NB4 (cell line): ENCODE measurements around the gene RNF169.

Experiments
- DNase-seq: peaks from one replicate; pipeline ENCODE4 v3.0.0; 2010; ENCODE audit warnings: low read depth
- H3K4me3 ChIP-seq: one replicate; pipeline ENCODE4 v1.5.1; 2011; ENCODE audit warnings: mild to moderate bottlenecking, low read depth, low read length, moderate library complexity
- CTCF ChIP-seq: IDR thresholded peaks from one replicate; pipeline ENCODE4 v1.5.1; 2012; ENCODE audit warnings: low read depth, low read length
- MAX ChIP-seq: IDR thresholded peaks from 2 replicates; pipeline ENCODE4 v1.6.1; 2011; ENCODE audit warnings: low read depth, low read length
- MYC ChIP-seq: IDR thresholded peaks from 2 replicates; pipeline ENCODE4 v1.6.1; 2011; ENCODE audit warnings: low read depth, low read length
- POLR2A ChIP-seq: IDR thresholded peaks from 2 replicates; pipeline ENCODE4 v1.6.1; 2011; ENCODE audit warnings: mild to moderate bottlenecking; ENCODE audit not compliant: insufficient read length; ENCODE audit errors: extremely low read depth

RNF169 gene

GRCh38 chr11:74748211-74749126 is at the start of gene RNF169:
TSS of gene RNF169 (plus strand) at chr11:74748849. CDS start at chr11:74748881, 32 bp downstream.
- peak within 1 kb of the TSS; percentile 68 for H3K4me3 ChIP-seq
- TF ChIP-seq MAX, result no peak
- TF ChIP-seq POLR2A, result peak; percentile 85
- DNase-seq, result peak; percentile 98

GRCh38 chr11:74699615-74700396 is 48.8 kb upstream of the RNF169 start:
- no peak for DNase-seq
- TF ChIP-seq POLR2A (no peak), CTCF (no peak), MAX (no peak), MYC (no peak)
- H3K4me3 ChIP-seq, result no peak overlapping the region

GRCh38 chr11:74701351-74701750 is 47.3 kb upstream of the RNF169 start:
- no peak for TF ChIP-seq MAX
- peak; percentile 37 for TF ChIP-seq CTCF
- no peak overlapping the region for H3K4me3 ChIP-seq
- peak; percentile 51 for DNase-seq

GRCh38 chr11:74702383-74703007 is 46.2 kb upstream of the RNF169 start:
- DNase-seq, result peak; percentile 71
- TF ChIP-seq MYC (no peak; the same call in 1 of the 2 replicates), CTCF (peak; percentile 98)
- no peak overlapping the region for H3K4me3 ChIP-seq

GRCh38 chr11:74703211-74703610 is 45.4 kb upstream of the RNF169 start:
- no peak for TF ChIP-seq MYC
- no peak for TF ChIP-seq CTCF
- TF ChIP-seq MAX, result no peak
- TF ChIP-seq POLR2A, result no peak
- no peak for DNase-seq
- H3K4me3 ChIP-seq, result no peak overlapping the region

- no peak overlapping the region for H3K4me3 ChIP-seq
- DNase-seq, result no peak
- TF ChIP-seq MYC (no peak), MAX (no peak), CTCF (no peak), POLR2A (no peak)
Observed at GRCh38 chr11:74707182-74707581, 41.5 kb upstream of the RNF169 start.
